Measurements from ENCODE around the gene MPRIP.
"Not testable (repeated sequence)": the region's sequence is repeated elsewhere in the genome, so short reads cannot be mapped to it uniquely, and the experiment has no call there.

MPRIP gene

GRCh38 chr17:17130077-17130844 is 88.0 kb downstream of the MPRIP start:
- no peak for DNase-seq

- no peak for DNase-seq
Measured at GRCh38 chr17:17131839-17132238, 89.6 kb downstream of the MPRIP start.

- no peak for DNase-seq
Measured at GRCh38 chr17:17132746-17133145, 90.5 kb downstream of the MPRIP start.

- no peak for DNase-seq
Measured at GRCh38 chr17:17134051-17134956, 92.0 kb downstream of the MPRIP start.

- no peak for DNase-seq
Measured at GRCh38 chr17:17134957-17135333, 92.7 kb downstream of the MPRIP start.

- DNase-seq: not testable (repeated sequence)
Measured at GRCh38 chr17:17136221-17136620, 94.0 kb downstream of the MPRIP start.

GRCh38 chr17:17137731-17138585 is 95.7 kb downstream of the MPRIP start:
- DNase-seq: no peak

- no peak for DNase-seq
Measured at GRCh38 chr17:17139972-17140589, 97.8 kb downstream of the MPRIP start.

GRCh38 chr17:17140590-17140980 is 98.3 kb downstream of the MPRIP start:
- DNase-seq: no peak

GRCh38 chr17:17141279-17141678 is 99.0 kb downstream of the MPRIP start:
- DNase-seq: no peak

- DNase-seq: peak; percentile 39
Measured at GRCh38 chr17:17141860-17142552, 99.7 kb downstream of the MPRIP start.

- DNase-seq: no peak
Measured at GRCh38 chr17:17142556-17142955, 100.3 kb downstream of the MPRIP start.

GRCh38 chr17:17143501-17143900 is 101.2 kb downstream of the MPRIP start:
- no peak for DNase-seq

- no peak for DNase-seq
Measured at GRCh38 chr17:17144061-17144460, 101.8 kb downstream of the MPRIP start.

- no peak for DNase-seq
Measured at GRCh38 chr17:17144916-17145665, 102.8 kb downstream of the MPRIP start.

- no peak for DNase-seq
Measured at GRCh38 chr17:17146786-17147406, 104.6 kb downstream of the MPRIP start.

- DNase-seq: no peak
Measured at GRCh38 chr17:17147821-17148220, 105.6 kb downstream of the MPRIP start.

GRCh38 chr17:17149520-17150447 is 107.5 kb downstream of the MPRIP start:
- no peak for DNase-seq

GRCh38 chr17:17150448-17150800 is 108.2 kb downstream of the MPRIP start:
- no peak for DNase-seq

GRCh38 chr17:17151055-17151454 is 108.8 kb downstream of the MPRIP start:
- DNase-seq: no peak

Data from T-helper 9 cell (primary cell).